Right renal cortex interstitium (tissue), 3 donors: Measurements from ENCODE around the gene VASH2. TPM values are rescaled to one million over a fixed set of nuclear protein-coding genes. Genes with fewer than 3 reads are reported as not detected.
"Not testable (repeated sequence)": the region's sequence is repeated elsewhere in the genome, so short reads cannot be mapped to it uniquely, and the experiment has no call there.

Experiments used
- DNase-seq, 3 donors: peaks; one replicate each; pipeline ENCODE4 v3.0.0-alpha.2; 2013; ENCODE audit warnings: low read depth in 3 of 3, low spot score in 2 of 3
- polyA plus RNA-seq, 3 donors: library from polyadenylated mRNA; unstranded; fragments of 120-200 nt; gene quantifications; one replicate each; pipeline ENCODE4 v1.2.1, GENCODE V29; 2013; ENCODE audit not compliant: insufficient read length in 3 of 3

The VASH2 gene
- polyA plus RNA-seq, 3 donors = 20.3 to 24.9 (median 23.5) TPM

- no peak for DNase-seq
Measured at GRCh38 chr1:213017447-213018273, 67.3 kb downstream of the VASH2 start.

- no peak for DNase-seq
Measured at GRCh38 chr1:213019450-213019849, 69.1 kb downstream of the VASH2 start.

- no peak for DNase-seq
Measured at GRCh38 chr1:213020016-213020415, 69.7 kb downstream of the VASH2 start.

GRCh38 chr1:213027024-213027423 is 76.7 kb downstream of the VASH2 start:
- DNase-seq = not testable (repeated sequence)

- no peak for DNase-seq
Measured at GRCh38 chr1:213032651-213033050, 82.3 kb downstream of the VASH2 start.

- DNase-seq = no peak
Measured at GRCh38 chr1:213034713-213035112, 84.4 kb downstream of the VASH2 start.

GRCh38 chr1:213035573-213035972 is 85.2 kb downstream of the VASH2 start:
- no peak for DNase-seq

Other genes with a start within 250 kb of the VASH2 start
- gene NSL1, start 158.8 kb upstream of the VASH2 start, polyA plus RNA-seq = 10 to 100 TPM; 45.8 to 46.4 (median 46.0) TPM
- gene TATDN3, start 158.6 kb upstream of the VASH2 start, polyA plus RNA-seq = 10 to 100 TPM; 19.8 to 22.2 (median 21.6) TPM
- under 1 TPM in 1 of 3 donors, not detected in 2; 0.50 TPM for gene SPATA45, start 102.9 kb upstream of the VASH2 start, polyA plus RNA-seq
- gene FLVCR1, start 92.3 kb upstream of the VASH2 start, polyA plus RNA-seq = 10 to 100 TPM; 21.7 to 27.3 (median 23.8) TPM
- 10 to 100 TPM; 32.6 to 36.2 (median 32.9) TPM for gene ANGEL2, start 65.3 kb downstream of the VASH2 start, polyA plus RNA-seq
- 10 to 100 TPM; 23.0 to 26.2 (median 25.2) TPM for gene RPS6KC1, start 100.7 kb downstream of the VASH2 start, polyA plus RNA-seq